Erythroblast (primary cell): ENCODE measurements around the gene NKAIN2.

Experiments used
- GATA1 ChIP-seq: IDR thresholded peaks from 2 replicates; pipeline ENCODE4 v1.6.1; 2011; ENCODE audit warnings: low read depth, mild to moderate bottlenecking, control low read depth, low read length, moderate library complexity
- POLR2A ChIP-seq: IDR thresholded peaks from 2 replicates; pipeline ENCODE4 v1.6.1; 2011; ENCODE audit warnings: mild to moderate bottlenecking, low read length

DNA sequence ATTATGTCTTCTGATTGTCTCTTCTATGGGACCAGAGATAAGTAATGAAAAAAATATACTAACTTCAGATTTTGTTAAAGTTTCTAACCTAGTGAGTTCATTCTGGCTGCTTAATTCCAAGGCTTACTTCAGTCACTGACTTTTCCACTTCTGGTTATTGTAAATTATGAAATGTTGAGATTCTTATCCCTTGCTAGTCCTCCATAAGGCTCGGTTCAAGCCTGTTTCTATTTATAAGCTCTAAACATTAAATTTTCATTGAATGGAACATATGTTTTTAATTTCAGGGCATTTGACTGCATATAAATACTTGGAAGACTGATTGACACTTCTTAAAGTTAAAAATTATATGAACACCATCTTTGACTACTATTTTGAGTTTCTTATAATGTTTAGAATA, 23.6 kb upstream of the NKAIN2 start:
- no peak for TF ChIP-seq POLR2A
- no peak for TF ChIP-seq GATA1
